T-helper 2 cell treated with Interferon-gamma antibody and Interleukin-4, amounts not matched to agents 5 μg/mL and 100 μg/mL, for 36 hours (primary cell): ENCODE results near the gene NDNF.

Experiments used
- DNase-seq: peaks from one replicate; pipeline ENCODE4 v3.0.0; 2021; ENCODE audit warnings: low spot score
- H3K27ac Mint-ChIP-seq: one replicate; pipeline ENCODE4 v1.8.0; 2021; ENCODE audit warnings: mild to moderate bottlenecking, mixed read lengths
- H3K27me3 Mint-ChIP-seq: one replicate; pipeline ENCODE4 v1.8.0; 2021; ENCODE audit warnings: low read depth, mixed read lengths
- H3K36me3 Mint-ChIP-seq: one replicate; pipeline ENCODE4 v1.8.0; 2021; ENCODE audit warnings: low read depth, mixed read lengths
- H3K4me1 Mint-ChIP-seq: one replicate; pipeline ENCODE4 v1.8.0; 2021; ENCODE audit warnings: low read depth, mixed read lengths
- H3K4me3 Mint-ChIP-seq: one replicate; pipeline ENCODE4 v1.8.0; 2022; ENCODE audit warnings: mild to moderate bottlenecking, moderate library complexity, mixed read lengths
- H3K9me3 Mint-ChIP-seq: one replicate; pipeline ENCODE4 v1.8.0; 2021; ENCODE audit warnings: mixed read lengths

Gene NDNF

GRCh38 chr4:121091941-121092340, 19.6 kb upstream of the NDNF start:
- DNase-seq = no peak
- Mint-ChIP-seq H3K4me1 (no peaks in the 10 kb centered on the region), H3K9me3 (no peaks in the 10 kb centered on the region), H3K27me3 (peaks cover 10% of the 10 kb centered on the region), H3K36me3 (no peaks in the 10 kb centered on the region), H3K4me3 (no peak overlapping the region), H3K27ac (no peak overlapping the region)

GRCh38 chr4:121088867-121089266, 16.5 kb upstream of the NDNF start:
- Mint-ChIP-seq H3K4me3 (no peak overlapping the region), H3K4me1 (no peaks in the 10 kb centered on the region), H3K27ac (no peak overlapping the region), H3K36me3 (no peaks in the 10 kb centered on the region), H3K27me3 (peaks cover 23% of the 10 kb centered on the region), H3K9me3 (no peaks in the 10 kb centered on the region)
- DNase-seq = no peak

- DNase-seq = no peak
- Mint-ChIP-seq H3K27me3 (peaks cover 50% of the 10 kb centered on the region), H3K9me3 (no peaks in the 10 kb centered on the region), H3K27ac (no peak overlapping the region), H3K36me3 (no peaks in the 10 kb centered on the region), H3K4me1 (peaks cover 4% of the 10 kb centered on the region), H3K4me3 (no peak overlapping the region)
Measured at GRCh38 chr4:121079376-121079775, 7.0 kb upstream of the NDNF start.

GRCh38 chr4:121077496-121077895, 5.2 kb upstream of the NDNF start:
- H3K36me3 Mint-ChIP-seq = no peaks in the 10 kb centered on the region
- no peaks in the 10 kb centered on the region for H3K9me3 Mint-ChIP-seq
- H3K27me3 Mint-ChIP-seq = peaks cover 59% of the 10 kb centered on the region
- no peak overlapping the region for H3K4me3 Mint-ChIP-seq
- no peak for DNase-seq
- H3K27ac Mint-ChIP-seq = no peak overlapping the region
- peaks cover 13% of the 10 kb centered on the region for H3K4me1 Mint-ChIP-seq

GRCh38 chr4:121076416-121076815, 4.1 kb upstream of the NDNF start:
- no peak overlapping the region for H3K4me3 Mint-ChIP-seq
- peaks cover 59% of the 10 kb centered on the region for H3K27me3 Mint-ChIP-seq
- no peaks in the 10 kb centered on the region for H3K9me3 Mint-ChIP-seq
- peaks cover 18% of the 10 kb centered on the region for H3K4me1 Mint-ChIP-seq
- H3K36me3 Mint-ChIP-seq = no peaks in the 10 kb centered on the region
- H3K27ac Mint-ChIP-seq = no peak overlapping the region
- no peak for DNase-seq

- Mint-ChIP-seq H3K27ac (no peak overlapping the region), H3K27me3 (peaks cover 70% of the 10 kb centered on the region), H3K4me1 (peaks cover 24% of the 10 kb centered on the region), H3K4me3 (peak overlapping the region; percentile 15), H3K36me3 (no peaks in the 10 kb centered on the region), H3K9me3 (no peaks in the 10 kb centered on the region)
- DNase-seq = no peak
Measured at GRCh38 chr4:121073672-121074381, 1.5 kb upstream of the NDNF start.

- no peaks in the 10 kb centered on the region for H3K36me3 Mint-ChIP-seq
- H3K27me3 Mint-ChIP-seq = peaks cover 72% of the 10 kb centered on the region
- no peak for DNase-seq
- no peaks in the 10 kb centered on the region for H3K9me3 Mint-ChIP-seq
- H3K4me3 Mint-ChIP-seq = peak overlapping the region; percentile 85
- no peak overlapping the region for H3K27ac Mint-ChIP-seq
- H3K4me1 Mint-ChIP-seq = peaks cover 19% of the 10 kb centered on the region
Measured at GRCh38 chr4:121073004-121073435, 685 bp upstream of the NDNF start.

GRCh38 chr4:121071640-121072223, 603 bp downstream of the NDNF start:
- no peak for DNase-seq
- Mint-ChIP-seq H3K27me3 (peaks cover 70% of the 10 kb centered on the region), H3K27ac (no peak overlapping the region), H3K4me3 (peak overlapping the region; percentile 80), H3K36me3 (no peaks in the 10 kb centered on the region), H3K9me3 (no peaks in the 10 kb centered on the region), H3K4me1 (peaks cover 19% of the 10 kb centered on the region)

GRCh38 chr4:121070696-121071639, 1.4 kb downstream of the NDNF start:
- Mint-ChIP-seq H3K27me3 (peaks cover 73% of the 10 kb centered on the region), H3K27ac (no peak overlapping the region), H3K4me3 (peak overlapping the region; percentile 80), H3K36me3 (no peaks in the 10 kb centered on the region), H3K4me1 (peaks cover 19% of the 10 kb centered on the region), H3K9me3 (no peaks in the 10 kb centered on the region)
- peak; percentile 9 for DNase-seq

GRCh38 chr4:121070274-121070673, 2.1 kb downstream of the NDNF start:
- Mint-ChIP-seq H3K4me1 (peaks cover 19% of the 10 kb centered on the region), H3K27ac (no peak overlapping the region), H3K9me3 (no peaks in the 10 kb centered on the region), H3K4me3 (peak overlapping the region; percentile 80), H3K36me3 (no peaks in the 10 kb centered on the region), H3K27me3 (peaks cover 75% of the 10 kb centered on the region)
- DNase-seq = no peak

GRCh38 chr4:121069430-121069829, 2.9 kb downstream of the NDNF start:
- no peak overlapping the region for H3K4me3 Mint-ChIP-seq
- peaks cover 77% of the 10 kb centered on the region for H3K27me3 Mint-ChIP-seq
- H3K27ac Mint-ChIP-seq = no peak overlapping the region
- H3K9me3 Mint-ChIP-seq = no peaks in the 10 kb centered on the region
- H3K36me3 Mint-ChIP-seq = no peaks in the 10 kb centered on the region
- no peak for DNase-seq
- H3K4me1 Mint-ChIP-seq = peaks cover 19% of the 10 kb centered on the region

GRCh38 chr4:121064482-121064881, 7.9 kb downstream of the NDNF start:
- Mint-ChIP-seq H3K27ac (no peak overlapping the region), H3K4me1 (no peaks in the 10 kb centered on the region), H3K9me3 (no peaks in the 10 kb centered on the region), H3K36me3 (no peaks in the 10 kb centered on the region), H3K4me3 (no peak overlapping the region), H3K27me3 (peaks cover 63% of the 10 kb centered on the region)
- no peak for DNase-seq

GRCh38 chr4:121062521-121062920, 9.8 kb downstream of the NDNF start:
- Mint-ChIP-seq H3K36me3 (no peaks in the 10 kb centered on the region), H3K27me3 (peaks cover 57% of the 10 kb centered on the region), H3K4me3 (no peak overlapping the region), H3K9me3 (no peaks in the 10 kb centered on the region), H3K27ac (no peak overlapping the region), H3K4me1 (no peaks in the 10 kb centered on the region)
- no peak for DNase-seq

GRCh38 chr4:121061861-121062260, 10.5 kb downstream of the NDNF start:
- DNase-seq = no peak
- Mint-ChIP-seq H3K36me3 (no peaks in the 10 kb centered on the region), H3K27me3 (peaks cover 62% of the 10 kb centered on the region), H3K9me3 (no peaks in the 10 kb centered on the region), H3K4me1 (no peaks in the 10 kb centered on the region), H3K27ac (no peak overlapping the region), H3K4me3 (no peak overlapping the region)
